A673 (cell line): Measurements from ENCODE around the gene TRNP1. TPM values are rescaled to one million over a fixed set of nuclear protein-coding genes. Genes with fewer than 3 reads are reported as not detected.

Experiments
- BruUV-seq: library from RNA; stranded (reverse); fragments of 400-500 nt; replicated peaks from 2 replicates; lab custom pipeline; 2021; lab: Mats Ljungman, UMichigan
- CTCF ChIA-PET: fragments of 300-600 bp; sonication (Branson Sonifier 250); formaldehyde crosslinking; loops from one replicate; lab custom pipeline; 2022; ENCODE audit warnings: antibody characterized with exemption; lab: Charles Lee
- POLR2A ChIA-PET: fragments of 300-600 bp; sonication (Branson Sonifier 250); formaldehyde crosslinking; loops from one replicate; lab custom pipeline; 2022; ENCODE audit warnings: antibody characterized with exemption; ENCODE audit not compliant: low non-redundant PET; lab: Charles Lee
- DNase-seq: peaks from one replicate; pipeline ENCODE4 v3.0.0-alpha.2; 2015; ENCODE audit warnings: low spot score
- H3K27ac ChIP-seq: fragments of 200-600 bp; sonication (generic); 2 replicates; pipeline ENCODE4 v1.5.1; 2016; ENCODE audit warnings: mixed run types, low read depth, mild to moderate bottlenecking, mixed read lengths, antibody characterized with exemption, low read length; ENCODE audit not compliant: poor library complexity, severe bottlenecking
- H3K27me3 ChIP-seq: fragments of 200-600 bp; sonication (generic); replicated peaks from 2 replicates; pipeline ENCODE4 v1.6.1; 2017; ENCODE audit warnings: mixed run types, low read depth, mild to moderate bottlenecking, mixed read lengths, antibody characterized with exemption, low read length; ENCODE audit not compliant: insufficient read depth, poor library complexity
- H3K36me3 ChIP-seq: fragments of 200-600 bp; sonication (generic); 2 replicates; pipeline ENCODE4 v1.6.1; 2016; ENCODE audit warnings: mixed run types, mild to moderate bottlenecking, mixed read lengths, antibody characterized with exemption, low read length; ENCODE audit not compliant: insufficient read depth, poor library complexity, severe bottlenecking
- H3K4me1 ChIP-seq: fragments of 200-600 bp; sonication (generic); 2 replicates; pipeline ENCODE4 v1.6.1; 2017; ENCODE audit warnings: mixed run types, mild to moderate bottlenecking, mixed read lengths, antibody characterized with exemption, low read length; ENCODE audit not compliant: insufficient read depth, poor library complexity, severe bottlenecking
- H3K4me3 ChIP-seq: fragments of 200-600 bp; sonication (generic); 2 replicates; pipeline ENCODE4 v1.5.1; 2016; ENCODE audit warnings: low read depth, mixed run types, mild to moderate bottlenecking, mixed read lengths, low read length; ENCODE audit not compliant: poor library complexity, severe bottlenecking
- H3K9me3 ChIP-seq: fragments of 200-600 bp; sonication (generic); 2 replicates; pipeline ENCODE4 v1.6.1; 2016; ENCODE audit warnings: mixed run types, low read depth, mild to moderate bottlenecking, mixed read lengths, antibody characterized with exemption, low read length; ENCODE audit not compliant: poor library complexity, severe bottlenecking
- CTCF ChIP-seq: fragments of 300-800, 200-600 bp; sonication (generic); conservative IDR thresholded peaks from 2 replicates; pipeline ENCODE4 v1.5.1; 2017; ENCODE audit warnings: low read depth, mild to moderate bottlenecking, antibody characterized with exemption, low read length, moderate library complexity, mixed read lengths
- EZH2 ChIP-seq: fragments of 200-600 bp; sonication (generic); IDR thresholded peaks from 2 replicates; pipeline ENCODE4 v1.6.1; 2017; ENCODE audit warnings: borderline replicate concordance, low read depth, mild to moderate bottlenecking, mixed read lengths, antibody characterized with exemption, low read length; ENCODE audit not compliant: poor library complexity, severe bottlenecking
- intact Hi-C: fragments of 100-400 bp; cut with micrococcal nuclease; formaldehyde crosslinking; loops from one replicate; pipeline ENCODE4 v1.10.0; 2022; ENCODE audit not compliant: unreplicated experiment
- total RNA-seq: library from RNA; stranded (reverse); gene quantifications from 2 replicates; pipeline ENCODE4 v1.2.3, GENCODE V29; 2021

The TRNP1 gene
- total RNA-seq, 1 experiment from 2014 or later = 1.0 TPM

- H3K27ac ChIP-seq = no peak overlapping the region
- no TSS peak for BruUV-seq
- no peaks in the 10 kb centered on the region for H3K4me1 ChIP-seq
- no peaks in the 10 kb centered on the region for H3K9me3 ChIP-seq
- intact Hi-C loops = no loop called here
- no peak for TF ChIP-seq CTCF
- TF ChIP-seq EZH2 = no peak
- H3K36me3 ChIP-seq = no peaks in the 10 kb centered on the region
- H3K4me3 ChIP-seq = no peak overlapping the region
- ChIA-PET POLR2A (no interaction called here), CTCF (interaction anchor here (1.2 kb wide), 1 partner anchor 83 kb away, joined by 3 read pairs; no protein-coding TSS in a partner anchor)
- peak; percentile 33 for DNase-seq
- H3K27me3 ChIP-seq = peaks cover 53% of the 10 kb centered on the region
Measured at GRCh38 chr1:26961826-26962225, 31.7 kb upstream of the TRNP1 start.

DNA sequence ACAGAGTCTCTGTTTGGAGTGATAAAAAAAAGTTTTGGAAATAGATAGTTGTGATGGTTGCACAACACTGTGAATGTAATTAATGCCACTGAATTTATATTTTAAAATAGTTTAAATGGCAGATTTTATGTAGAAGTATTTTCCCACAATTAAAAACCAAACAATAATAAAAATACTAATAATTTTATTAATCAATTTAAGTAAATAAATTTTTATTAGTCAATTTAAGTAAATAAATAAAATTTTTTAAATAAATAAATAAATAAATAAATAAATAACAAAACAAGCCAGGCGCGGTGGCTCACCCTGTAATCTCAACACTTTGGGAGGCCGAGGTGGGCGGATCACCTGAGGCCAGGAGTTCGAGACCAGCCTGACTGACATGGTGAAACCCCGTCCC is 28.3 kb upstream of the TRNP1 start:
- no peaks in the 10 kb centered on the region for H3K4me1 ChIP-seq
- intact Hi-C loops = no loop called here
- BruUV-seq = no TSS peak
- peaks cover 29% of the 10 kb centered on the region for H3K27me3 ChIP-seq
- no peak for DNase-seq
- no peaks in the 10 kb centered on the region for H3K36me3 ChIP-seq
- H3K27ac ChIP-seq = no peak overlapping the region
- H3K9me3 ChIP-seq = no peaks in the 10 kb centered on the region
- POLR2A ChIA-PET = no interaction called here
- CTCF ChIA-PET = no interaction called here
- TF ChIP-seq CTCF = no peak
- TF ChIP-seq EZH2 = no peak
- no peak overlapping the region for H3K4me3 ChIP-seq

GRCh38 chr1:26965628-26966027 is 27.9 kb upstream of the TRNP1 start:
- Histone ChIP-seq H3K4me3 (no peak overlapping the region), H3K36me3 (no peaks in the 10 kb centered on the region), H3K9me3 (no peaks in the 10 kb centered on the region), H3K27ac (no peak overlapping the region), H3K4me1 (no peaks in the 10 kb centered on the region), H3K27me3 (peaks cover 25% of the 10 kb centered on the region)
- intact Hi-C loops = no loop called here
- CTCF ChIA-PET = no interaction called here
- no TSS peak for BruUV-seq
- POLR2A ChIA-PET = no interaction called here
- no peak for DNase-seq
- TF ChIP-seq EZH2 (no peak), CTCF (no peak)
